Measurements from ENCODE around the gene LMX1B. TPM values are rescaled to one million over a fixed set of nuclear protein-coding genes. Genes with fewer than 3 reads are reported as not detected.

The LMX1B gene
- total and polyA plus RNA-seq, 2 of the 4 experiments (the other 2 are of a cell fraction): not detected

GRCh38 chr9:126658201-126658825, 44.6 kb downstream of the LMX1B start:
- no peak overlapping the region for H2BK120ac ChIP-seq (ENCODE audit: low read depth, low read length)

More at GRCh38 chr9:126658201-126658825, 44.6 kb downstream of the LMX1B start:
- DNase-seq: no peak
- WGBS, 2 experiments (ENCODE audit: extremely low coverage in 2 of 2, insufficient read length in 1 of 2): no CpG with 5 or more reads among the region's 13 CpGs
- Histone ChIP-seq H3K4me3 (ENCODE audit: insufficient read depth, low read depth, low read length) (no peak overlapping the region), H4K91ac (ENCODE audit: insufficient read depth, low read depth, low read length) (no peak overlapping the region), H2BK5ac (ENCODE audit: low read depth, low read length, poor library complexity, severe bottlenecking) (no peak overlapping the region), H4K8ac (ENCODE audit: low read depth in 2 of 2, low read length in 2 of 2) (no peak overlapping the region), H2BK20ac (ENCODE audit: low read depth, low read length) (no peak overlapping the region), H3K4ac (ENCODE audit: low read depth, low read length) (no peak overlapping the region), H2AK9ac (replicated peaks; ENCODE audit: low read depth, low read length, poor library complexity) (no peak overlapping the region), H3K27ac (ENCODE audit: insufficient read depth, low read length) (no peak overlapping the region), H3K36me3 (ENCODE audit: control insufficient read depth, insufficient read depth, low read length) (no peaks in the 10 kb centered on the region), H3K9me3 (ENCODE audit: control insufficient read depth, insufficient read depth, low read length) (no peaks in the 10 kb centered on the region), H3K79me1 (ENCODE audit: low read depth in 1 of 2, low read length in 2 of 2) (no peaks in the 10 kb centered on the region), H3K14ac (replicated peaks; ENCODE audit: low read depth, low read length) (no peak overlapping the region), H3K9ac (ENCODE audit: low read depth, low read length) (no peak overlapping the region), H2AFZ (replicated peaks; ENCODE audit: low read length, poor library complexity) (no peak overlapping the region), H3K56ac (ENCODE audit: extremely low read depth, insufficient read depth, low read length) (no peak overlapping the region), H3K4me1 (ENCODE audit: control insufficient read depth, insufficient read depth, low read length) (no peaks in the 10 kb centered on the region), H4K20me1 (ENCODE audit: insufficient read depth, low read length) (no peaks in the 10 kb centered on the region; the same call in 1 of the 2 replicates), H3K4me2 (ENCODE audit: low read depth, low read length) (no peak overlapping the region), H2AK5ac (ENCODE audit: low read depth, low read length) (no peak overlapping the region), H2BK15ac (ENCODE audit: low read depth, low read length) (no peak overlapping the region), H3K23ac (ENCODE audit: low read depth, low read length) (no peak overlapping the region), H3K9me1 (ENCODE audit: insufficient read depth, low read length) (no peaks in the 10 kb centered on the region), H3K27me3 (ENCODE audit: control insufficient read depth, insufficient read depth, low read length) (peaks cover 50% of the 10 kb centered on the region), H3K18ac (ENCODE audit: low read depth, low read length) (no peak overlapping the region), H4K5ac (ENCODE audit: low read depth, low read length) (no peak overlapping the region)
- TF ChIP-seq CHD1 (IDR thresholded peaks at IDR 0.05; ENCODE audit: low read depth, low read length): no peak
- no peak for TF ChIP-seq RFX5 (IDR thresholded peaks at IDR 0.05; ENCODE audit: low read depth, low read length)
- TF ChIP-seq CEBPB (IDR thresholded peaks at IDR 0.05; ENCODE audit: low read depth, low read length): no peak
- TF ChIP-seq MAFK (IDR thresholded peaks at IDR 0.05; ENCODE audit: low read depth, low read length): no peak
- no peak for TF ChIP-seq FOS (IDR thresholded peaks at IDR 0.05; ENCODE audit: low read depth, low read length)
- TF ChIP-seq RAD21 (IDR thresholded peaks at IDR 0.05; ENCODE audit: low read length): no peak
- TF ChIP-seq POLR2A (IDR thresholded peaks at IDR 0.05; ENCODE audit: low read depth, low read length): no peak
- TF ChIP-seq MXI1 (IDR thresholded peaks at IDR 0.05; ENCODE audit: borderline replicate concordance, low read depth, low read length): no peak
- no peak for TF ChIP-seq ELK1 (IDR thresholded peaks at IDR 0.05; ENCODE audit: borderline replicate concordance, low read depth, low read length)
- no peak for TF ChIP-seq MAZ (IDR thresholded peaks at IDR 0.05; ENCODE audit: borderline replicate concordance, low read depth, low read length)
- no peak for TF ChIP-seq RCOR1 (IDR thresholded peaks at IDR 0.05; ENCODE audit: insufficient replicate concordance, low read length)
- TF ChIP-seq SMC3 (IDR thresholded peaks at IDR 0.05; ENCODE audit: low read depth, low read length): no peak
- BruUV-seq (replicated peaks): no TSS peak
- dilution Hi-C loops (cut with HindIII; ENCODE audit: low sequenced_read_pairs, unreplicated experiment) (no loop called here), in situ Hi-C loops (cut with MboI; ENCODE audit: low sequenced_read_pairs) (no loop called here), intact Hi-C loops (cut with micrococcal nuclease) (no loop called here)
- ChIA-PET CTCF (no interaction called here), POLR2A (ENCODE audit: unreplicated experiment) (no interaction called here)
- no peak for ATAC-seq (ENCODE audit: low read depth)

Measured in IMR-90 (cell line).